ENCODE results near the gene S1PR3. TPM values are rescaled to one million over a fixed set of nuclear protein-coding genes. Genes with fewer than 3 reads are reported as not detected.

S1PR3 gene
- total and polyA plus RNA-seq, 2 donors (not counting 3 experiments of a cell fraction or from before 2014, with no cell fraction given), result 12.5 to 25.8 TPM

- Histone ChIP-seq H2AFZ (ENCODE audit: low read depth, low read length) (no peak overlapping the region), H4K20me1 (replicated peaks; ENCODE audit: control insufficient read depth, extremely low read depth, insufficient read depth, low read length) (no peaks in the 10 kb centered on the region), H3K9me3 (replicated peaks; ENCODE audit: control insufficient read depth, insufficient read depth, low read length) (no peaks in the 10 kb centered on the region), H3K9ac (replicated peaks; ENCODE audit: extremely low read depth, insufficient read depth, low read length) (no peak overlapping the region), H3K4me3 (replicated peaks in 1 of 3; ENCODE audit: insufficient read depth in 1 of 3, low read depth in 1 of 3, low read length in 3 of 3) (no peak overlapping the region), H3K4me2 (ENCODE audit: insufficient read depth, low read length) (no peak overlapping the region), H3K27me3 (ENCODE audit: control insufficient read depth in 2 of 2, insufficient read depth in 2 of 2, low read length in 2 of 2) (peaks cover 0 to 7% of the 10 kb centered on the region in 2 experiments), H3K4me1 (ENCODE audit: control insufficient read depth, extremely low read depth, insufficient read depth, low read length) (no peaks in the 10 kb centered on the region), H3K27ac (ENCODE audit: insufficient read depth, low read depth, low read length) (no peak overlapping the region), H3K79me2 (ENCODE audit: control insufficient read depth, insufficient read depth, low read length) (no peaks in the 10 kb centered on the region), H3K36me3 (ENCODE audit: control insufficient read depth in 2 of 2, extremely low read depth in 1 of 2, insufficient read depth in 2 of 2, low read length in 2 of 2) (no peaks in the 10 kb centered on the region), H3K9me1 (replicated peaks; ENCODE audit: control insufficient read depth, extremely low read depth, insufficient read depth, low read length) (no peaks in the 10 kb centered on the region)
- ChIA-PET CTCF (no interaction called here), POLR2A (no interaction called here)
- no TSS peak for BruUV-seq (replicated peaks)
- intact Hi-C loops (cut with micrococcal nuclease) (no loop called here), dilution Hi-C loops (cut with MboI; ENCODE audit: extremely low pct_ligation_motif_present, low sequenced_read_pairs) (no loop called here)
- FAIRE-seq (no peak), DNase-seq (ENCODE audit: low read depth, low spot score) (no peak)
- TF ChIP-seq CTCF (IDR thresholded peaks at IDR 0.05; ENCODE audit: extremely low read depth in 1 of 2, insufficient read depth in 1 of 2, low read depth in 1 of 2, low read length in 2 of 2), result no peak
- TF ChIP-seq, protein P1, sequence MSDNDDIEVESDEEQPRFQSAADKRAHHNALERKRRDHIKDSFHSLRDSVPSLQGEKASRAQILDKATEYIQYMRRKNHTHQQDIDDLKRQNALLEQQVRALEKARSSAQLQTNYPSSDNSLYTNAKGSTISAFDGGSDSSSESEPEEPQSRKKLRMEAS (IDR thresholded peaks at IDR 0.05; ENCODE audit: insufficient read depth, insufficient read length), result no peak
- TF ChIP-seq FOS (IDR thresholded peaks at IDR 0.05; ENCODE audit: borderline replicate concordance, insufficient read depth, low read length), result no peak
- TF ChIP-seq POLR2AphosphoS5 (IDR thresholded peaks at IDR 0.05; ENCODE audit: insufficient read depth, low read depth, low read length), result no peak
- no peak for TF ChIP-seq JUN (IDR thresholded peaks at IDR 0.05; ENCODE audit: borderline replicate concordance, insufficient read depth, insufficient read length, low read depth)
- TF ChIP-seq POLR2A (IDR thresholded peaks at IDR 0.05; ENCODE audit: low read depth, low read length), result no peak
- no peak for TF ChIP-seq GATA2 (IDR thresholded peaks at IDR 0.05; ENCODE audit: insufficient read depth, insufficient read length, low read depth, low read length)
- no peak for TF ChIP-seq EZH2 (IDR thresholded peaks at IDR 0.05; ENCODE audit: borderline replicate concordance, low read depth, low read length, severe bottlenecking)
- no peak for TF ChIP-seq MYC (IDR thresholded peaks at IDR 0.05; ENCODE audit: low read depth, low read length)
These were observed 33.7 kb upstream of the S1PR3 start for GRCh38 chr9:88957526-88957925.

Measured in endothelial cell of umbilical vein (primary cell).